Stimulated activated CD4-positive, alpha-beta T cell treated with anti-CD3 and anti-CD28 coated beads, Interleukin-12 subunit alpha, Interleukin-12 subunit beta, amount 100 ng/mL, for 48 hours (primary cell): ENCODE results near the gene THEMIS.
"Not testable (repeated sequence)": the region's sequence is repeated elsewhere in the genome, so short reads cannot be mapped to it uniquely, and the experiment has no call there.

Experiments
- DNase-seq, 3 donors: peaks; one replicate each; pipeline ENCODE4 v3.0.0-alpha.2; 2020; ENCODE audit warnings: low read depth in 2 of 3, low spot score in 1 of 3

THEMIS gene

GRCh38 chr6:127900935-127901334 lies at the start of gene THEMIS:
TSS of gene THEMIS (minus strand) at chr6:127901058. CDS start at chr6:127900932, 126 bp downstream.
- DNase-seq, result no peak

GRCh38 chr6:127949251-127949650 lies 48.4 kb upstream of the THEMIS start:
- DNase-seq, result no peak

GRCh38 chr6:127946388-127946787 lies 45.5 kb upstream of the THEMIS start:
- DNase-seq, result no peak

GRCh38 chr6:127945434-127946097 lies 44.7 kb upstream of the THEMIS start:
- no peak for DNase-seq

GRCh38 chr6:127941228-127941627 lies 40.4 kb upstream of the THEMIS start:
- DNase-seq, result no peak

GRCh38 chr6:127939442-127940066 lies 38.7 kb upstream of the THEMIS start:
- DNase-seq, result no peak

- DNase-seq, result no peak
Measured at GRCh38 chr6:127938701-127939100, 37.8 kb upstream of the THEMIS start.

- no peak for DNase-seq
Measured at GRCh38 chr6:127937747-127938146, 36.9 kb upstream of the THEMIS start.

GRCh38 chr6:127937102-127937501 lies 36.2 kb upstream of the THEMIS start:
- DNase-seq, result no peak

GRCh38 chr6:127934956-127935355 lies 34.1 kb upstream of the THEMIS start:
- DNase-seq, result no peak

GRCh38 chr6:127933852-127934840 lies 33.3 kb upstream of the THEMIS start:
- DNase-seq, result peak in 1 of 3 donors; percentile 12

- no peak for DNase-seq
Measured at GRCh38 chr6:127933137-127933536, 32.3 kb upstream of the THEMIS start.

- no peak for DNase-seq
Measured at GRCh38 chr6:127932708-127933107, 31.9 kb upstream of the THEMIS start.

- DNase-seq, result not testable (repeated sequence)
Measured at GRCh38 chr6:127926441-127926840, 25.6 kb upstream of the THEMIS start.

GRCh38 chr6:127924440-127924839 lies 23.6 kb upstream of the THEMIS start:
- no peak for DNase-seq

- DNase-seq, result no peak
Measured at GRCh38 chr6:127924031-127924430, 23.2 kb upstream of the THEMIS start.

- no peak for DNase-seq
Measured at GRCh38 chr6:127923135-127923534, 22.3 kb upstream of the THEMIS start.

- no peak for DNase-seq
Measured at GRCh38 chr6:127921982-127922381, 21.1 kb upstream of the THEMIS start.

- DNase-seq, result no peak
Measured at GRCh38 chr6:127920804-127921203, 19.9 kb upstream of the THEMIS start.

- DNase-seq, result no peak
Measured at GRCh38 chr6:127918506-127919427, 17.9 kb upstream of the THEMIS start.

- no peak for DNase-seq
Measured at GRCh38 chr6:127917766-127918165, 16.9 kb upstream of the THEMIS start.
